Measurements from ENCODE around the gene SLC66A2. TPM values are rescaled to one million over a fixed set of nuclear protein-coding genes. Genes with fewer than 3 reads are reported as not detected.

Gene SLC66A2
- polyA plus RNA-seq, 1 donor = 16.2 TPM

- no peaks in the 10 kb centered on the region for H3K4me1 ChIP-seq (ENCODE audit: control insufficient read depth, insufficient read depth, low read length)
- no peaks in the 10 kb centered on the region for H3K27me3 ChIP-seq (ENCODE audit: control insufficient read depth, insufficient read depth, low read length)
- peaks cover 35% of the 10 kb centered on the region for H3K9me3 ChIP-seq (ENCODE audit: control insufficient read depth, low read depth, low read length)
- 73% methylated on average over 3 of the region's 14 CpGs for WGBS (ENCODE audit: insufficient coverage, low lambda C conversion rate)
- no peak overlapping the region for H3K4me3 ChIP-seq (ENCODE audit: low read length)
- DNase-seq = no peak
- no peaks in the 10 kb centered on the region for H3K36me3 ChIP-seq (ENCODE audit: control insufficient read depth, insufficient read depth, low read length)
- no peak overlapping the region for H3K27ac ChIP-seq (ENCODE audit: low read length)
These were observed 61.9 kb downstream of the SLC66A2 start for GRCh38 chr18:79889569-79889968.

GRCh38 chr18:79888016-79888415 is 63.4 kb downstream of the SLC66A2 start:
- DNase-seq = no peak
- no peaks in the 10 kb centered on the region for H3K4me1 ChIP-seq (ENCODE audit: control insufficient read depth, insufficient read depth, low read length)
- no peaks in the 10 kb centered on the region for H3K27me3 ChIP-seq (ENCODE audit: control insufficient read depth, insufficient read depth, low read length)
- H3K27ac ChIP-seq (ENCODE audit: low read length) = no peak overlapping the region
- WGBS (ENCODE audit: insufficient coverage, low lambda C conversion rate) = no CpG with 5 or more reads among the region's 16 CpGs
- H3K9me3 ChIP-seq (ENCODE audit: control insufficient read depth, low read depth, low read length) = peaks cover 41% of the 10 kb centered on the region
- no peak overlapping the region for H3K4me3 ChIP-seq (ENCODE audit: low read length)
- H3K36me3 ChIP-seq (ENCODE audit: control insufficient read depth, insufficient read depth, low read length) = no peaks in the 10 kb centered on the region

GRCh38 chr18:79887181-79888000 is 64.1 kb downstream of the SLC66A2 start:
- Histone ChIP-seq H3K27me3 (ENCODE audit: control insufficient read depth, insufficient read depth, low read length) (no peaks in the 10 kb centered on the region), H3K4me3 (ENCODE audit: low read length) (no peak overlapping the region), H3K9me3 (ENCODE audit: control insufficient read depth, low read depth, low read length) (peaks cover 46% of the 10 kb centered on the region), H3K27ac (ENCODE audit: low read length) (no peak overlapping the region), H3K4me1 (ENCODE audit: control insufficient read depth, insufficient read depth, low read length) (no peaks in the 10 kb centered on the region), H3K36me3 (ENCODE audit: control insufficient read depth, insufficient read depth, low read length) (no peaks in the 10 kb centered on the region)
- DNase-seq = no peak
- WGBS (ENCODE audit: insufficient coverage, low lambda C conversion rate) = no CpG with 5 or more reads among the region's 30 CpGs

- Histone ChIP-seq H3K27ac (ENCODE audit: low read length) (no peak overlapping the region), H3K4me3 (ENCODE audit: low read length) (no peak overlapping the region), H3K27me3 (ENCODE audit: control insufficient read depth, insufficient read depth, low read length) (no peaks in the 10 kb centered on the region), H3K4me1 (ENCODE audit: control insufficient read depth, insufficient read depth, low read length) (no peaks in the 10 kb centered on the region), H3K36me3 (ENCODE audit: control insufficient read depth, insufficient read depth, low read length) (no peaks in the 10 kb centered on the region), H3K9me3 (ENCODE audit: control insufficient read depth, low read depth, low read length) (peaks cover 47% of the 10 kb centered on the region)
- DNase-seq = no peak
- WGBS (ENCODE audit: insufficient coverage, low lambda C conversion rate) = no CpG with 5 or more reads among the region's 25 CpGs
These were observed 66.3 kb downstream of the SLC66A2 start for GRCh38 chr18:79884963-79885728.

- H3K4me3 ChIP-seq (ENCODE audit: low read length) = no peak overlapping the region
- H3K9me3 ChIP-seq (ENCODE audit: control insufficient read depth, low read depth, low read length) = peaks cover 47% of the 10 kb centered on the region
- H3K27me3 ChIP-seq (ENCODE audit: control insufficient read depth, insufficient read depth, low read length) = no peaks in the 10 kb centered on the region
- H3K36me3 ChIP-seq (ENCODE audit: control insufficient read depth, insufficient read depth, low read length) = no peaks in the 10 kb centered on the region
- no peaks in the 10 kb centered on the region for H3K4me1 ChIP-seq (ENCODE audit: control insufficient read depth, insufficient read depth, low read length)
- no CpG with 5 or more reads among the region's 29 CpGs for WGBS (ENCODE audit: insufficient coverage, low lambda C conversion rate)
- no peak for DNase-seq
- H3K27ac ChIP-seq (ENCODE audit: low read length) = no peak overlapping the region
These were observed 67.0 kb downstream of the SLC66A2 start for GRCh38 chr18:79884294-79884962.

- H3K27me3 ChIP-seq (ENCODE audit: control insufficient read depth, insufficient read depth, low read length) = no peaks in the 10 kb centered on the region
- no peak overlapping the region for H3K27ac ChIP-seq (ENCODE audit: low read length)
- peaks cover 45% of the 10 kb centered on the region for H3K9me3 ChIP-seq (ENCODE audit: control insufficient read depth, low read depth, low read length)
- no peak for DNase-seq
- no peaks in the 10 kb centered on the region for H3K4me1 ChIP-seq (ENCODE audit: control insufficient read depth, insufficient read depth, low read length)
- H3K4me3 ChIP-seq (ENCODE audit: low read length) = no peak overlapping the region
- no CpG with 5 or more reads among the region's 31 CpGs for WGBS (ENCODE audit: insufficient coverage, low lambda C conversion rate)
- H3K36me3 ChIP-seq (ENCODE audit: control insufficient read depth, insufficient read depth, low read length) = no peaks in the 10 kb centered on the region
These were observed 67.8 kb downstream of the SLC66A2 start for GRCh38 chr18:79883461-79884293.

GRCh38 chr18:79882522-79883241 is 68.8 kb downstream of the SLC66A2 start:
- H3K4me1 ChIP-seq (ENCODE audit: control insufficient read depth, insufficient read depth, low read length) = no peaks in the 10 kb centered on the region
- DNase-seq = no peak
- no peak overlapping the region for H3K27ac ChIP-seq (ENCODE audit: low read length)
- H3K27me3 ChIP-seq (ENCODE audit: control insufficient read depth, insufficient read depth, low read length) = no peaks in the 10 kb centered on the region
- WGBS (ENCODE audit: insufficient coverage, low lambda C conversion rate) = no CpG with 5 or more reads among the region's 68 CpGs
- H3K36me3 ChIP-seq (ENCODE audit: control insufficient read depth, insufficient read depth, low read length) = no peaks in the 10 kb centered on the region
- peaks cover 35% of the 10 kb centered on the region for H3K9me3 ChIP-seq (ENCODE audit: control insufficient read depth, low read depth, low read length)
- H3K4me3 ChIP-seq (ENCODE audit: low read length) = no peak overlapping the region

GRCh38 chr18:79881695-79882094 is 69.8 kb downstream of the SLC66A2 start:
- Histone ChIP-seq H3K36me3 (ENCODE audit: control insufficient read depth, insufficient read depth, low read length) (no peaks in the 10 kb centered on the region), H3K4me3 (ENCODE audit: low read length) (no peak overlapping the region), H3K9me3 (ENCODE audit: control insufficient read depth, low read depth, low read length) (peaks cover 26% of the 10 kb centered on the region), H3K27ac (ENCODE audit: low read length) (no peak overlapping the region), H3K27me3 (ENCODE audit: control insufficient read depth, insufficient read depth, low read length) (no peaks in the 10 kb centered on the region), H3K4me1 (ENCODE audit: control insufficient read depth, insufficient read depth, low read length) (peaks cover 2% of the 10 kb centered on the region)
- DNase-seq = no peak
- 89% methylated on average over 6 of the region's 11 CpGs for WGBS (ENCODE audit: insufficient coverage, low lambda C conversion rate)

- no peak overlapping the region for H3K27ac ChIP-seq (ENCODE audit: low read length)
- no peak for DNase-seq
- H3K4me1 ChIP-seq (ENCODE audit: control insufficient read depth, insufficient read depth, low read length) = peaks cover 2% of the 10 kb centered on the region
- H3K9me3 ChIP-seq (ENCODE audit: control insufficient read depth, low read depth, low read length) = peaks cover 17% of the 10 kb centered on the region
- no CpG with 5 or more reads among the region's 12 CpGs for WGBS (ENCODE audit: insufficient coverage, low lambda C conversion rate)
- H3K4me3 ChIP-seq (ENCODE audit: low read length) = no peak overlapping the region
- H3K27me3 ChIP-seq (ENCODE audit: control insufficient read depth, insufficient read depth, low read length) = no peaks in the 10 kb centered on the region
- no peaks in the 10 kb centered on the region for H3K36me3 ChIP-seq (ENCODE audit: control insufficient read depth, insufficient read depth, low read length)
These were observed 71.9 kb downstream of the SLC66A2 start for GRCh38 chr18:79879566-79879965.

Measured in large intestine (tissue), 3 donors.